Endothelial cell (in vitro differentiated cells): ENCODE measurements around the gene HDGFL3. TPM values are rescaled to one million over a fixed set of nuclear protein-coding genes. Genes with fewer than 3 reads are reported as not detected.

Source experiments
- DNase-seq: peaks from one replicate; pipeline ENCODE4 v3.0.0; 2021; ENCODE audit warnings: low spot score
- H3K27ac Mint-ChIP-seq: one replicate; pipeline ENCODE4 v1.8.0; 2021; ENCODE audit warnings: mixed read lengths, inconsistent platforms; ENCODE audit not compliant: unreplicated experiment
- H3K27me3 Mint-ChIP-seq: one replicate; pipeline ENCODE4 v1.8.0; 2021; ENCODE audit warnings: mild to moderate bottlenecking, moderate library complexity, mixed read lengths, inconsistent platforms; ENCODE audit not compliant: unreplicated experiment
- H3K36me3 Mint-ChIP-seq: one replicate; pipeline ENCODE4 v1.8.0; 2021; ENCODE audit warnings: mild to moderate bottlenecking, low read depth, mixed read lengths, inconsistent platforms; ENCODE audit not compliant: unreplicated experiment
- H3K4me1 Mint-ChIP-seq: one replicate; pipeline ENCODE4 v1.8.0; 2021; ENCODE audit warnings: mild to moderate bottlenecking, mixed read lengths, inconsistent platforms; ENCODE audit not compliant: unreplicated experiment
- H3K4me3 Mint-ChIP-seq: one replicate; pipeline ENCODE4 v1.8.0; 2021; ENCODE audit warnings: mild to moderate bottlenecking, mixed read lengths, inconsistent platforms; ENCODE audit not compliant: unreplicated experiment
- H3K9me3 Mint-ChIP-seq: one replicate; pipeline ENCODE4 v1.8.0; 2021; ENCODE audit warnings: mixed read lengths, inconsistent platforms; ENCODE audit not compliant: unreplicated experiment
- CTCF ChIP-seq: fragments of 200-600 bp; sonication (generic); IDR thresholded peaks from one replicate; pipeline ENCODE4 v1.5.0; 2021; ENCODE audit warnings: antibody characterized with exemption; ENCODE audit not compliant: unreplicated experiment
- total RNA-seq: library from RNA; stranded (reverse); fragmentation: NEBNext Ultra II Directional; extraction: Animal tissue kit (Norgen Biotek cat#: 25700); gene quantifications from one replicate; pipeline ENCODE4 v1.2.1, GENCODE V29; 2021; ENCODE audit not compliant: unreplicated experiment

HDGFL3 gene
- total RNA-seq, 1 donor from 2014 or later: 91.2 TPM

GRCh38 chr15:83210619-83211018 lies 3.0 kb upstream of the HDGFL3 start:
- Mint-ChIP-seq H3K27ac (no peak overlapping the region), H3K4me3 (no peak overlapping the region), H3K9me3 (no peaks in the 10 kb centered on the region), H3K4me1 (peaks cover 10% of the 10 kb centered on the region), H3K27me3 (peaks cover 4% of the 10 kb centered on the region), H3K36me3 (peaks cover 5% of the 10 kb centered on the region)
- no peak for DNase-seq
- TF ChIP-seq CTCF: no peak

GRCh38 chr15:83209333-83209732 lies 1.7 kb upstream of the HDGFL3 start:
- TF ChIP-seq CTCF: no peak
- no peak for DNase-seq
- Mint-ChIP-seq H3K27me3 (peaks cover 4% of the 10 kb centered on the region), H3K4me3 (no peak overlapping the region), H3K36me3 (peaks cover 5% of the 10 kb centered on the region), H3K27ac (no peak overlapping the region), H3K4me1 (peaks cover 20% of the 10 kb centered on the region), H3K9me3 (no peaks in the 10 kb centered on the region)

GRCh38 chr15:83208367-83208661 lies 691 bp upstream of the HDGFL3 start:
- no peak for TF ChIP-seq CTCF
- no peaks in the 10 kb centered on the region for H3K9me3 Mint-ChIP-seq

GRCh38 chr15:83207009-83207659 lies 489 bp downstream of the HDGFL3 start:
- no peaks in the 10 kb centered on the region for H3K9me3 Mint-ChIP-seq
- peaks cover 26% of the 10 kb centered on the region for H3K4me1 Mint-ChIP-seq
- TF ChIP-seq CTCF: no peak
- no peak overlapping the region for H3K27ac Mint-ChIP-seq
- H3K4me3 Mint-ChIP-seq: no peak overlapping the region
- DNase-seq: peak; percentile 63
- H3K36me3 Mint-ChIP-seq: peaks cover 5% of the 10 kb centered on the region
- H3K27me3 Mint-ChIP-seq: peaks cover 4% of the 10 kb centered on the region

More at GRCh38 chr15:83208367-83208661, 691 bp upstream of the HDGFL3 start:
- no peak overlapping the region for H3K27ac Mint-ChIP-seq
- H3K4me3 Mint-ChIP-seq: no peak overlapping the region
- DNase-seq: no peak
- H3K27me3 Mint-ChIP-seq: peaks cover 4% of the 10 kb centered on the region
- H3K36me3 Mint-ChIP-seq: peaks cover 5% of the 10 kb centered on the region
- peaks cover 22% of the 10 kb centered on the region for H3K4me1 Mint-ChIP-seq

GRCh38 chr15:83206526-83207008 lies 1.1 kb downstream of the HDGFL3 start:
- Mint-ChIP-seq H3K36me3 (peaks cover 5% of the 10 kb centered on the region), H3K27ac (peak overlapping the region; percentile 97), H3K27me3 (peaks cover 4% of the 10 kb centered on the region), H3K9me3 (no peaks in the 10 kb centered on the region), H3K4me1 (peaks cover 26% of the 10 kb centered on the region), H3K4me3 (peak overlapping the region; percentile 100)
- no peak for TF ChIP-seq CTCF
- no peak for DNase-seq
